Measurements from ENCODE around the gene WDR36. TPM values are rescaled to one million over a fixed set of nuclear protein-coding genes. Genes with fewer than 3 reads are reported as not detected.
A peak's percentile ranks its signal among the peaks of the same experiment; 100 is the strongest.

The WDR36 gene
- total and polyA plus RNA-seq, 2 of the 8 experiments (the other 6 are each of a cell fraction or from before 2014, with no cell fraction given): 9.3 to 41.8 TPM

- Histone ChIP-seq H3K9ac (replicated peaks in 1 of 4; ENCODE audit: extremely low read depth in 1 of 4, low read depth in 3 of 4, low read length in 3 of 4) (no peak overlapping the region), H3K14ac (ENCODE audit: insufficient read length) (no peak overlapping the region), H3K36me3 (ENCODE audit: control insufficient read depth in 2 of 4, insufficient read depth in 4 of 4, low read length in 3 of 4) (no peaks in the 10 kb centered on the region), H3K4me1 (replicated peaks in 1 of 4; ENCODE audit: control insufficient read depth in 3 of 4, insufficient read depth in 4 of 4, low read length in 3 of 4) (no peaks in the 10 kb centered on the region), H2BK120ac (replicated peaks; ENCODE audit: low read depth, low read length) (no peak overlapping the region), H3K56ac (replicated peaks; ENCODE audit: insufficient read length, low read depth, low read length) (no peak overlapping the region), H4K8ac (ENCODE audit: extremely low read depth, insufficient read depth, low read length) (no peak overlapping the region), H3K27me3 (replicated peaks in 1 of 4; ENCODE audit: control insufficient read depth in 3 of 4, extremely low read depth in 1 of 4, insufficient read depth in 3 of 4, low read length in 3 of 4) (no peaks in the 10 kb centered on the region), H3K23ac (ENCODE audit: insufficient read length) (no peak overlapping the region), H3K79me1 (ENCODE audit: low read depth, low read length) (no peaks in the 10 kb centered on the region), H3K27ac (ENCODE audit: low read depth, low read length) (no peak overlapping the region), H3K23me2 (ENCODE audit: low read depth, low read length) (no peaks in the 10 kb centered on the region), H2BK20ac (ENCODE audit: low read length) (no peak overlapping the region), H3K79me2 (ENCODE audit: control insufficient read depth in 1 of 2, insufficient read depth in 2 of 2, low read length in 2 of 2) (no peaks in the 10 kb centered on the region), H2BK15ac (ENCODE audit: low read length) (no peak overlapping the region), H3K4ac (replicated peaks; ENCODE audit: insufficient read length, low read depth, low read length) (no peak overlapping the region), H3K4me3 (ENCODE audit: extremely low read depth in 1 of 4, insufficient read depth in 2 of 4, low read depth in 3 of 4, low read length in 4 of 4) (no peak overlapping the region), H2AFZ (ENCODE audit: low read length) (no peak overlapping the region), H4K5ac (ENCODE audit: insufficient read length, low read depth, low read length) (no peak overlapping the region), H3K18ac (ENCODE audit: extremely low read depth, low read length) (no peak overlapping the region), H4K20me1 (replicated peaks in 1 of 2; ENCODE audit: control insufficient read depth in 1 of 2, insufficient read depth in 2 of 2, low read length in 2 of 2) (no peaks in the 10 kb centered on the region), H3K4me2 (ENCODE audit: insufficient read depth in 1 of 2, low read depth in 2 of 2, low read length in 2 of 2) (no peak overlapping the region), H2BK12ac (ENCODE audit: low read depth, low read length) (no peak overlapping the region), H4K91ac (replicated peaks; ENCODE audit: insufficient read length, low read length) (no peak overlapping the region), H2BK5ac (ENCODE audit: low read depth, low read length) (no peak overlapping the region), H3K9me3 (ENCODE audit: insufficient read depth in 2 of 2, low read depth in 1 of 2, low read length in 1 of 2) (no peaks in the 10 kb centered on the region), H2AK5ac (ENCODE audit: low read depth, low read length) (no peak overlapping the region)
- POLR2A ChIA-PET (ENCODE audit: partially characterized antibody): no interaction called here
- CTCF ChIA-PET (ENCODE audit: partially characterized antibody): interaction anchor here (0.7 to 8.3 kb wide), 17 partner anchors 9 to 988 kb away, joined by 3 to 163 read pairs (median 4); no protein-coding TSS in a partner anchor
- WGBS, 2 experiments (ENCODE audit: extremely low coverage in 1 of 2, insufficient coverage in 1 of 2, insufficient read length in 1 of 2, insufficient replicate concordance in 2 of 2, low coverage in 1 of 2, low lambda C conversion rate in 2 of 2, missing lambda C conversion rate in 1 of 2): 32% methylated on average over 9 of the region's 9 CpGs; no CpG with 5 or more reads in 1 of the 2 experiments
- DNase-seq (ENCODE audit: low read depth in 1 of 2, low spot score in 2 of 2): peak; percentile 43 to 90
- peak; percentile 97 for FAIRE-seq
- TF ChIP-seq BCL11A (IDR thresholded peaks at IDR 0.05; ENCODE audit: low read depth in 2 of 2, low read length in 2 of 2): no peak
- TF ChIP-seq CHD1 (IDR thresholded peaks at IDR 0.05; ENCODE audit: low read depth, low read length): no peak
- TF ChIP-seq CTCF (IDR thresholded peaks at IDR 0.05; ENCODE audit: control extremely low read depth in 1 of 3, insufficient read depth in 1 of 3, low read depth in 1 of 3, low read length in 3 of 3): peak; percentile 53 to 98 (median 90)
- no peak for TF ChIP-seq HDAC2 (IDR thresholded peaks at IDR 0.05; ENCODE audit: borderline replicate concordance in 1 of 2, low read depth in 2 of 2, low read length in 2 of 2)
- TF ChIP-seq SP2 (IDR thresholded peaks at IDR 0.05; ENCODE audit: low read length): no peak
- TF ChIP-seq, protein P1, sequence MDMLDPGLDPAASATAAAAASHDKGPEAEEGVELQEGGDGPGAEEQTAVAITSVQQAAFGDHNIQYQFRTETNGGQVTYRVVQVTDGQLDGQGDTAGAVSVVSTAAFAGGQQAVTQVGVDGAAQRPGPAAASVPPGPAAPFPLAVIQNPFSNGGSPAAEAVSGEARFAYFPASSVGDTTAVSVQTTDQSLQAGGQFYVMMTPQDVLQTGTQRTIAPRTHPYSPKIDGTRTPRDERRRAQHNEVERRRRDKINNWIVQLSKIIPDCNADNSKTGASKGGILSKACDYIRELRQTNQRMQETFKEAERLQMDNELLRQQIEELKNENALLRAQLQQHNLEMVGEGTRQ (IDR thresholded peaks at IDR 0.05; ENCODE audit: low read length): no peak
- TF ChIP-seq GTF2F1 (IDR thresholded peaks at IDR 0.05; ENCODE audit: borderline replicate concordance, low read depth, low read length): no peak
- 0 out of 2 replicates have a peak, but pooled peaks have one; percentile 40 for TF ChIP-seq TEAD4 (IDR thresholded peaks at IDR 0.05; ENCODE audit: low read depth, low read length)
Measured at GRCh38 chr5:111158105-111158744, 66.1 kb downstream of the WDR36 start.
